GM19463 (cell line): ENCODE measurements around the gene INSIG1.
A peak's percentile ranks its signal among the peaks of the same experiment; 100 is the strongest.

ENCODE experiments used
- ATAC-seq: cut with Tn5 transposase; IDR thresholded peaks from one replicate; pipeline ENCODE4 v1.9.1; 2021; ENCODE audit warnings: mild to moderate bottlenecking, moderate library complexity; ENCODE audit not compliant: unreplicated experiment

INSIG1 gene

DNA sequence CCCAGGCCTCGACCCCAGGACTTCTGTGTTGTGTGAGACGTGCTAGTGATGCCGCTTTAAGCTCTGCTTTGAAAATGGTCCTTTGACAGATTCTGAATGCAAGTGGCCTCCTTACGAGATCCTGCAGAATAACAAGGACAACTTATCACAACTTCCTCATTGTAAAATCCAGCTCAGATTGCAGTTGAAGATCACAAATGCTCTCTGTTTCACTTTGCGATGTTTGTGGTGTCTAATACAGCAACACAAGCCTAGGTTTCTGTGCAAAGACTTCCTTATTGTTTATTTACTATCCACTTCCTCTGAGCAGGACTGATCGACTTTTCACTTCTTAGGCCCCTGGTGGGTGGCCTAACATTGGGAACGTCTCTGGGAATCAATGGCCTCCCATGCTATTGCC is 31.7 kb upstream of the INSIG1 start:
- no peak for ATAC-seq

DNA sequence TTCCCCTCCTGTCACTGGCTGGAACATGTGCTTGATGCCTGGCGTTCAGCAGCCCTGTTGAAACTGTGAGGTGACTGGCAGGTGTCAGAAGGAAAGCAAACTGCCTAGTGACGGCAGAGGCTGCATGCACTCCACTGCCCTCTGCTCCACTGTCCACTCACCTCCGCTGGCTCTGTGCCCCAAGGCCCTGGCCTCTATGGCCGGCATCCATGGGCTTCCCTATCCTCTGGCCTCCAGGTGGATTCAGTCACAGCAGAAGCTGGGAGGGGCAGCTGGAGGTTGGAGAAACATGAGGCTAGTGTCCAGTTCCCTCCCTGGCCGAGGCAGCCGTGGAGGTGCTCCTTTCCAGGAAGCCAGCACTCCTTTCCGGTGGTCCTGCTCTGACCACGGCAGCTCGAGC is 31.2 kb upstream of the INSIG1 start:
- ATAC-seq: no peak

DNA sequence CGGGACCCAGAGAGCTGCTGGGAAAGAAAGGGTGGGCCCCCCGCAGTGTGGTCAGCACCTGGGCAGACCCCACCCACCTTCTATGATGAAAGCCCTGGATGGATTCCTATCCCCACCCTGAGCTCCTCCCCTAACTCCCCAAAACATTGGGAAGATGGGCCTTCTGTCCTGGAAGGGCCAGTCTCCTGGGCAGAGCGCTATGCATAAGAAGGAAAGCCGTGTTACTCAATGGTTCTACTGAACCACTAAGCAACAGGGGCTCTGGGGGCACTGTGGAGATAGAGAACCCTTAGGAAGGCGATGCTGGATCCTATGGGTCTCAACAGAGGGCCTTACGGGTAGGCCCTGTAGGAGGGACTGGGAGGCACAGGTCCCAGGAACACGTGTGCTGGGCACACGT is 30.7 kb upstream of the INSIG1 start:
- ATAC-seq: no peak

GRCh38 chr7:155267436-155267835 is 30.2 kb upstream of the INSIG1 start:
- ATAC-seq: no peak

DNA sequence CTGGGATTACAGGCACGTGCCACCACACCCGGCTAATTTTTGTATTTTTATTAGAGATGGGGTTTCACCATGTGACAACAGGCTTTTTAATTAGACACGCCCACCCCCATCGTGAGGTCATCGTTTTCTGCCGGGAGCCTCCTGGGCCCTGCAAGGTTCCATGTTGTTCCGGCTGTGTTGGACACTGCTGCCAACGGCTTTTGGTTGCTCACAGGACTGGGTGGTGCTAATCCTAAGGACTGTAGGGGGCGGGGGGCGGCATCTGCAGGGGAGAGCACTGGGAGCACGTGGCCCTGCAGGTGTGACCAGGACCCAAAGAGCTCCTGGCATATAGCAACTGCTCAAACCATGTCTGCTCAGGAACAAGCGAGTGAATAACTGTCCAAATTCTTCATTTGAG is 29.5 kb upstream of the INSIG1 start:
- ATAC-seq: no peak

DNA sequence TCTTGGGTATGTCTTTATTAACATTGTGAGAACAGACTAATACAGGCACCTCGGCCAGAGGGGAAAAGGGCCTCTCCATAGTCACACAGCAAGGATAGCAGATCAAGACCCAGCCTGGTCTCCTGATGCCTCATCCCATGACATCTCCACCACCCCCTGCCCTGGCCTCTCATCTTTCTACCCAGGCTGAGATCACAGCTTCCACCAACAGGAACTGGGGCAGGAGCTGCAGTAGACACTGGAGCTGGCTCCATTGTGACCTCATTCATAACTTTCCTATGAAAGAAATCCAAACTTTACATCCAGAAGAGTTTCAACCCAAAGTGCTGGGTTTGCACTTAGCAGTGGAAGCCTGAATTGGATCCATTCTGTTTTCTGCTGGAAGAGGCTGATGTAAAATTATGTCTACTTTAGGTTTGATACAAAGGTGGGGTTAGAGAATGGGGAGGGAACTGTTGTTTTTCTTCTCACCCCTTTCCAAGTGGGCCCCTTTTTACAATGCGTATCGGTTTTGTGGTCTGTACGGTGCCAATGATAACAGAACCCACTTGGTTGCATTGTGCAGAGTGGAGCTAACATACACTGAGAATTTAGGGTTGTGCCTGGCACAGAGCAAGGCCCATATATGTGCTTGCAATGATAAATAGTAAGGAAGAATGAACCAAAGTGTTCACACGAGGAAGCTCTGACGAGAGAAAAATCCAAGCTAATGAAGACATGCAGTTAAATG is 28.6 kb upstream of the INSIG1 start:
- no peak for ATAC-seq

DNA sequence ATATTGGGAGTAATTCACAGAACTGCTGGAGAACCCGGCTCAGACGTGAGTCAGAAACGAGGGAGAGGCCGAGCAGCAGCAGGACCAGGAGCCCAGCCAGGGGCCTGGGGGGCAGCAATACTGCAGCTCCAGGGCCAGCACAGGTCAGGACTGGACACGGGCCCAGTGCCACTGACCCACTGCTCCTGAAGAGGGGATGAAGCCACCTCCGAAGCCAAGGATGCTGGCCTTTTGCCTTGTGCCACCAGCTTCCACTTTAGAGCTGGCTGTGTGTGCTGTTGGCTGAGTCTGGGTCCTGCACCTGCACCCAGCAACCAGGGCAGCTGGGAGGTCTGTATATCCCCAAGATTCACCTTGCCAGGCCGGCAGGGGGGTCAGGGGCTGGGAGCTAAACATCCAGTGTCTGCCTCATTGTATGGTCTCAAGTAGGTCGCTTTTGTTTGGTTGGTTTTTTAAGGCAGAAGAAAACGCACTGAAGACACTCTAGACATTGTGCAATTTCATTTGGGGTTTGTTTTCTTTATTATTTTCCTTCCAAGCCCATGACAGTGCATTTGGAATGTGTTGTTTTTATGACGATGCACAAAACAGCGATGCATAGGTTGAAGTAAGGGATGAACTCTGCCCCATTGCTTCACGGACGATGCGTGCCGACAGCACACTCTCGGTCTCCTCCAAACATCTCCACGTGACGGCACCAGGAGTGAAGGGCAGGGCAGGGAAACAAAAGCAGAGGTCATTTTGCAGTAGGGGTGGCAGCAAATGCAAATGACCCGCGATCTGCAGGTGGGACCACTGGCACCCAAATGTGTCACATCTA is 27.7 kb upstream of the INSIG1 start:
- ATAC-seq: no peak

- no peak for ATAC-seq
These were observed 26.8 kb upstream of the INSIG1 start for GRCh38 chr7:155270861-155271260.

GRCh38 chr7:155274633-155275355 is 22.9 kb upstream of the INSIG1 start:
- no peak for ATAC-seq

DNA sequence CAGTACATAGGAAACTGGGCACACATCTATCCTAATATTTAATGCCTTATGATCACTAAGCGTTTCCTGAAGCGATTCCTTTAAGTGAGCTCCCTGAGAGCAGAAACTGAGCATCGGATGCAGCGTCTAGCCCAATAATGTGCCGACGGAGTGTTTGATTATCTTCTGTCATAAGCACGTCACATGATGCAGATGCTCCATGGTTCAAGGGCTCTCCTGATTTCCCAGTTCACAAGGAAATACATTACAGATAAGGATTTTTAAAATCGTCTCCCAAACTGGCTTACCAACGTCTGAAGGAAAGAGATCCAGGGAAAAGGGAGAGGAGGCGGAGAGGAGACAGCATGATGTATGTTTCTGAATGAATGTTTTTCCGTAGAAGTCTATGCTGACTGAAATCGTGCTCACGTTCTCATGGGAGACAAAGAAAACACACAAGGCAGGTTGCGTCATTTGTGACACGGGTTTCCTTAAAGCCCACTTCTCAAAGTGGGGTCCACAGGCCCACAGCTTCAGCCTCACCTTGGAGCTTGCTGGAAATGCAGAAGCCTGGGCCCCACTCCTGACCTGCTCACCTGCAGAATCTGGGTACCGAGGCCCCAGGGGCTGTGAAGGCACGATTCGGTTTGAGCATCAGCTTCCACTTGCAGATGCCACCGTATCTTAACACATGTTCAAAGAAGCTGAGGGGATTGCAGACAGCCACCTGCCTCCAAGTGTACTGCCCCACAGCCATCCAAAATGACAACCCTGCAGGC is 21.5 kb upstream of the INSIG1 start:
- no peak for ATAC-seq

GRCh38 chr7:155276800-155277375 is 20.8 kb upstream of the INSIG1 start:
- no peak for ATAC-seq

DNA sequence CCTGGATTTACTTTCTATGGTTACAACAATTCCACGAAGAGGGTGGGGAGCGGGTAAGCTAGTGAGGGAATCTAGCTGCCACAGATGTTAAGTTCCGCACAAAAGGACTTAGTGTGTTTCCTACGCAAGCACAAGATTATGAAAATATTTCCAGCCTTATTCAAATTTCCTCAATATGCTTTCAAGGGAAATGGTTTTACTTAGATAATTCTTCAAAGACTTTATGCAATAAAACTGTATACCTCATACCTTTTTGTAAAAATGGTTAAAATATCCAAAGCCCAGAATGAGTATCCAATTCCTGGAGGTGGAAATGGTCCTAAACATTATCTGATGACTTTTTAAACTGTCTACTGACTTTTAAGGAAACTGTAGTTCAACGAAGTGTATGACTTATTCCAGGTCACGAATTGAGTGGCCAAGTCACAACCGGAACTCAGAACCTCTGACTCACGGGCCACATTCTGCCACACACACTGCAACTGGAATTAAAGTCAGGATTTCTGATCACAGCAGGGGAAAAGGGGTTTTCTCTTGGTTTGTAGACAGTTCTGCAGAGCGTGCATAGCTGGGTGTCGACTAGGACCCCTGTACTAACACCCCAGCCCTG is 20.2 kb upstream of the INSIG1 start:
- no peak for ATAC-seq

DNA sequence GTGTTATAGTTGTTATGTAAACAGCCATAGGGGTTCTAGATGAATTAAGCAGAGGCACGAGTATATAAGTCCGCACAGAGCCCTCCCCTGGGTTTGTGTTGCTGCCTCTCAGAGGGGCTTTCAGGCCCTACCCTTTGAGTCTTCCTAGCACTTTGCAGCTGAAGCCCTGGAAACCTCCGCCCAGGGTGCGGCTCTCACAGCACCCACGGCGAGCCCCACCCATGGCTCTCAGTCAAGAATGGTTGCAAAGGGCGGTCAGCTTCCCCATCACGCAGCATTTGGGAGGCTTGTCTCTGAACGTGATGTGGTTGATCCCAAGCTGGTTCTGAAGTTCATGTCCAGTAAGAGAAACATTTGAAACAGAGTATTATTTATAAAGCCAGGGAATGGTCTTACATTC is 18.8 kb upstream of the INSIG1 start:
- ATAC-seq: no peak

GRCh38 chr7:155279787-155280445 is 17.8 kb upstream of the INSIG1 start:
- ATAC-seq: no peak

- ATAC-seq: no peak
These were observed 17.0 kb upstream of the INSIG1 start for GRCh38 chr7:155280446-155281397.

DNA sequence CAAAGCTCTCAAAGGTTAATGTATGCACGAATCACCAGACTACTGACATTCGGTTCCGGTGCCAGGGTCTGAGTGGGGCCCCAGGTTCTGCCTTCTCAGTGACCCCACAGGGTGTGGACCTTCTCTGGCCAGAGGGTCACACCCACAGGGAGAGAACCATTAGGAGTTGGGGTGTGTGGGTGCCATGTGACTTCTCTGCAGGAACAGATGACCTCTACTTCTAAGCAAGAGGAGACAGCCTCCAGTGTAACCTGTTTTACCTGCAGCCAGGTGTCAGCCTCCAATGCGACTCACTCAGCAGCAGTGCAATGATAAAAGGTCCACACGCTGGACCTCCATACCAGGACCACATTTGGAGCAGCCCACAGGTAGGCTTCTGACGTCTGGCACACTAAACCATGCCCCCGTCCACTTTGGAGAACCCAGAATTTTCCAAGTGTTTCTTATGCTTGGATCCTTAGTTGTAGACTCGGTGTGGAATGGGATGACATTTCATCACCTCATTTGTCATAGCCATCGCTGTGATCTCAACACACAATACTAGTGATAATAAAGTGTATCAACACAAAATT is 16.2 kb upstream of the INSIG1 start:
- ATAC-seq: no peak

- no peak for ATAC-seq
These were observed 15.0 kb upstream of the INSIG1 start for GRCh38 chr7:155282671-155283070.

DNA sequence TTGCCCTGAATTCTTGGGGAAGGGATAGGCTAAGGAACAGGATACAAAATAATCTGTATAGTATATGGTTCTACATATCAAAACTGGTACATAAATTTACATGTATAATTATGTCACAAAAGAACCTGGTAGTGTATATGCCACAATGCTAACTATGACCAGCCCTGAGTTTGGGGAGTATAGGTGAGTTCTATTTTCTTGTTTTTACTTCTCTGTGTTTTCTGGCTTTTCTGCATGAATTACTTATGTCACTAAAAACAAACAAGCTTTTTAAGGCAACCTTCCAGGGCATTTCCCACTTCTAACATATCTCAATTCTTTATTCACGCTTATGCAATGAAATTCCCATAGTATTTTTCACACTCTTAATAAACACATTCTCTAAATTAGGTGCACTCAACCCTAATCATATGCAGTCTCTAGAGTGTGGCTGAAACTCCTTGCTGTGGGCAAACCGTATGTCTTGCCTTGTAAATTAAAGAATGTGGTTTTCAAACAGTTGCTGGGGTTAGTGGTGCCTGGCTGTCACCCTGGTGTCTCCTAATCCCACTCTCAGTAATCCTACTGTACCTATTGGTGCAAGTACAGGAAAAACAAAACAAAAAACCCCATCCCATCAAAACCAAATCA is 14.0 kb upstream of the INSIG1 start:
- ATAC-seq: peak; percentile 90
